Endothelial cell of umbilical vein (primary cell): Measurements from ENCODE around the gene CDK7. TPM values are rescaled to one million over a fixed set of nuclear protein-coding genes. Genes with fewer than 3 reads are reported as not detected.

Source experiments
- BruUV-seq: library from RNA; stranded (reverse); fragments of 400-500 nt; replicated peaks from 2 replicates; lab custom pipeline; 2021; lab: Mats Ljungman, UMichigan
- CTCF ChIA-PET: fragments of 300-600, 350-600 bp; sonication (Branson Sonifier 250); formaldehyde crosslinking; loops from one replicate; lab custom pipeline; 2021; ENCODE audit warnings: antibody characterized with exemption, inconsistent platforms; lab: Charles Lee
- POLR2A ChIA-PET: fragments of 300-600, 350-600 bp; sonication (Branson Sonifier 250); formaldehyde crosslinking; loops from one replicate; lab custom pipeline; 2021; ENCODE audit warnings: antibody characterized with exemption, inconsistent platforms; lab: Charles Lee
- DNase-seq: peaks from one replicate; pipeline ENCODE4 v3.0.0-alpha.2; 2011; ENCODE audit warnings: low read depth, low spot score
- FAIRE-seq: peaks from 2 replicates; lab custom pipeline; 2011; peaks lifted over from hg19 to GRCh38; lab: Jason Lieb, UNC
- H2AFZ ChIP-seq: 2 replicates; pipeline ENCODE4 v1.6.0; 2012; ENCODE audit warnings: low read depth, low read length, control low read depth, inconsistent platforms
- H3K27ac ChIP-seq: 2 replicates; pipeline ENCODE4 v1.5.1; 2011; ENCODE audit warnings: low read depth, mild to moderate bottlenecking, control low read depth, low read length, moderate library complexity; ENCODE audit not compliant: insufficient read depth
- H3K27me3 ChIP-seq, 2 experiments: 2 replicates each; pipeline versions ENCODE4 v1.6.0 to v1.6.1; 2011; ENCODE audit warnings: low read length in 2 of 2, mixed read lengths in 1 of 2; ENCODE audit not compliant: control insufficient read depth in 2 of 2, insufficient read depth in 2 of 2
- H3K36me3 ChIP-seq, 2 experiments: 2 replicates in 1 of 2; 3 replicates in 1 of 2; pipeline ENCODE4 v1.5.1; 2011; ENCODE audit warnings: low read length in 2 of 2, mild to moderate bottlenecking in 1 of 2, moderate library complexity in 1 of 2; ENCODE audit not compliant: control insufficient read depth in 2 of 2, insufficient read depth in 2 of 2; ENCODE audit errors: extremely low read depth in 1 of 2
- H3K4me1 ChIP-seq: 3 replicates; pipeline ENCODE4 v1.5.1; 2011; ENCODE audit warnings: mild to moderate bottlenecking, low read length; ENCODE audit not compliant: control insufficient read depth, insufficient read depth; ENCODE audit errors: extremely low read depth
- H3K4me2 ChIP-seq: 2 replicates; pipeline ENCODE4 v1.6.1; 2011; ENCODE audit warnings: low read length, control low read depth, mixed read lengths; ENCODE audit not compliant: insufficient read depth
- H3K4me3 ChIP-seq, 3 experiments: fragments of 200-600 bp in 1 of 3; sonication (generic), shearing (Covaris generic) in 1 of 3; replicated peaks in 1 of 3; 2 replicates each; pipeline ENCODE4 v1.5.1; 2011 to 2016; ENCODE audit warnings: control low read depth in 3 of 3, low read length in 3 of 3, mild to moderate bottlenecking in 2 of 3, inconsistent platforms in 1 of 3, low read depth in 1 of 3, moderate library complexity in 1 of 3; ENCODE audit not compliant: insufficient read depth in 1 of 3
- H3K79me2 ChIP-seq: 2 replicates; pipeline ENCODE4 v1.6.0; 2012; ENCODE audit warnings: low read length, inconsistent platforms; ENCODE audit not compliant: control insufficient read depth, insufficient read depth
- H3K9ac ChIP-seq: replicated peaks from 2 replicates; pipeline ENCODE3; 2011; ENCODE audit warnings: low read length, control low read depth; ENCODE audit not compliant: insufficient read depth; ENCODE audit errors: extremely low read depth
- H3K9me1 ChIP-seq: replicated peaks from 3 replicates; pipeline ENCODE4 v1.6.0; 2011; ENCODE audit warnings: mild to moderate bottlenecking, low read length; ENCODE audit not compliant: control insufficient read depth, insufficient read depth; ENCODE audit errors: extremely low read depth
- H3K9me3 ChIP-seq: replicated peaks from 2 replicates; pipeline ENCODE4 v1.5.1; 2012; ENCODE audit warnings: low read length, inconsistent platforms; ENCODE audit not compliant: control insufficient read depth, insufficient read depth
- H4K20me1 ChIP-seq: replicated peaks from 2 replicates; pipeline ENCODE3; 2011; ENCODE audit warnings: mild to moderate bottlenecking, low read length; ENCODE audit not compliant: control insufficient read depth, insufficient read depth; ENCODE audit errors: extremely low read depth
- EZH2 ChIP-seq: IDR thresholded peaks from 2 replicates; pipeline ENCODE4 v1.6.1; 2012; ENCODE audit warnings: borderline replicate concordance, low read depth, mild to moderate bottlenecking, moderate library complexity, low read length, inconsistent platforms; ENCODE audit not compliant: severe bottlenecking
- FOS ChIP-seq: IDR thresholded peaks from 2 replicates; pipeline ENCODE4 v1.6.1; 2011; ENCODE audit warnings: mild to moderate bottlenecking, low read length, moderate library complexity, borderline replicate concordance; ENCODE audit not compliant: insufficient read depth
- GATA2 ChIP-seq: IDR thresholded peaks from 2 replicates; pipeline ENCODE4 v1.7.0; 2011; ENCODE audit warnings: low read depth, mild to moderate bottlenecking, moderate library complexity, mixed read lengths, low read length; ENCODE audit not compliant: insufficient read length, insufficient read depth
- JUN ChIP-seq: IDR thresholded peaks from 2 replicates; pipeline ENCODE4 v1.6.1; 2011; ENCODE audit warnings: borderline replicate concordance, low read depth; ENCODE audit not compliant: insufficient read length, insufficient read depth
- MYC ChIP-seq: IDR thresholded peaks from one replicate; pipeline ENCODE4 v1.6.1; 2011; ENCODE audit warnings: mild to moderate bottlenecking, low read depth, low read length
- POLR2A ChIP-seq: IDR thresholded peaks from 2 replicates; pipeline ENCODE4 v1.6.1; 2012; ENCODE audit warnings: low read depth, mild to moderate bottlenecking, control low read depth, low read length
- POLR2AphosphoS5 ChIP-seq: IDR thresholded peaks from 2 replicates; pipeline ENCODE4 v1.6.1; 2012; ENCODE audit warnings: low read depth, mild to moderate bottlenecking, control low read depth, low read length, moderate library complexity; ENCODE audit not compliant: insufficient read depth
- dilution Hi-C: fragments of 300-500 bp; cut with MboI; formaldehyde crosslinking; loops from one replicate; pipeline ENCODE4 v1.15.0; 2019; ENCODE audit warnings: low sequenced_read_pairs; ENCODE audit not compliant: extremely low pct_ligation_motif_present
- intact Hi-C: fragments of 100-400 bp; cut with micrococcal nuclease; formaldehyde crosslinking; loops from one replicate; pipeline ENCODE4 v1.10.0; 2022
- polyA plus RNA-seq, 4 experiments: library from polyadenylated mRNA; depleted of rRNA in 3 of 4; stranded (reverse) in 3 of 4; unstranded in 1 of 4; fragments of >200 nt; gene quantifications; 2 replicates each; pipeline versions ENCODE4 v1.2.1 to v1.2.3, GENCODE V29; 2011 to 2012; ENCODE audit warnings: missing spikeins in 1 of 4
- total RNA-seq: library from RNA; stranded (reverse); gene quantifications from 2 replicates; pipeline ENCODE4 v1.2.3, GENCODE V29; 2021
- TF ChIP-seq, protein P1 (sequence below), 2 donors: IDR thresholded peaks; 1 replicate in 1 of 2; 2 replicates in 1 of 2; pipeline ENCODE4 v1.5.1; 2011; ENCODE audit warnings: low read length in 2 of 2, mild to moderate bottlenecking in 2 of 2, moderate library complexity in 2 of 2, control low read depth in 1 of 2, inconsistent platforms in 1 of 2, low read depth in 1 of 2; ENCODE audit not compliant: insufficient read depth in 1 of 2; ENCODE audit errors: extremely low read depth in 1 of 2
- TF ChIP-seq, protein P2 (sequence below): IDR thresholded peaks from 2 replicates; pipeline ENCODE4 v1.6.1; 2011; ENCODE audit not compliant: insufficient read depth, insufficient read length

The CDK7 gene
- total and polyA plus RNA-seq, 2 donors (not counting 3 experiments of a cell fraction or from before 2014, with no cell fraction given): 24.6 to 38.1 TPM

DNA sequence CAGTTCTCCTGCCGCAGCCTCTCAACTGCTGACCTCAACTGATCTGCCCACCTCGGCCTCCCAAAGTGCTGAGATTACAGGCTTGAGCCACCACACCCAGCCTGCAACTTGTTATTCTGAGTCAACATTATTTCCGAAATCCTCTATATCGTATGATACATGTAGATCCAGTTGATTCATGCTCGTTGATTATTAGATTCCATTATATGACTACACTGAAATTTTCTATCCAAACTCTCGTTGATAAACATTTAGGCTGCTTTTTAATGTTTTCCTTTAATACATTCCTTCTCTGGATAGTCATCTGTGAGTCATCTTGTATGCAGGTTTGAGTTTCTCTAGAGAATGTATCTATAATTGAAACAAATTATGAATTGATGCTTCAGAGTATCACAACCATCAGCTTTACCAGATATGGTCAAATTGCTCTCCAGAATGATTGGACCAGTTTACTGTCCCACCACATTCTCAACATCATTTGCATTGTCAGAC is 4.1 kb downstream of the CDK7 start:
- no TSS peak for BruUV-seq
- H3K9me3 ChIP-seq: no peaks in the 10 kb centered on the region
- no peak overlapping the region for H3K9ac ChIP-seq
- intact Hi-C loops: loop anchor here (2.0 kb wide), 1 partner anchor 56 kb away; no protein-coding TSS in a partner anchor
- POLR2A ChIA-PET: no interaction called here
- H3K79me2 ChIP-seq: peaks cover 71% of the 10 kb centered on the region
- H2AFZ ChIP-seq: no peak overlapping the region
- FAIRE-seq: peak; percentile 79
- H3K36me3 ChIP-seq: peaks cover 0 to 3% of the 10 kb centered on the region in 2 experiments
- no peak overlapping the region for H3K4me3 ChIP-seq
- no peaks in the 10 kb centered on the region for H3K9me1 ChIP-seq
- TF ChIP-seq EZH2: no peak
- peak; percentile 19 for TF ChIP-seq POLR2AphosphoS5
- TF ChIP-seq GATA2: peak; percentile 33
- TF ChIP-seq JUN: peak; percentile 90
- TF ChIP-seq FOS: peak; percentile 94
- no peaks in the 10 kb centered on the region for H4K20me1 ChIP-seq
- peak overlapping the region; percentile 56 for H3K4me2 ChIP-seq
- CTCF ChIA-PET: interaction anchor here (1.0 kb wide), 1 partner anchor 26 kb away, joined by 3 read pairs; no protein-coding TSS in a partner anchor
- no peaks in the 10 kb centered on the region for H3K27me3 ChIP-seq
- H3K4me1 ChIP-seq: peaks cover 33% of the 10 kb centered on the region
- H3K27ac ChIP-seq: peak overlapping the region; percentile 54
- peak; percentile 79 for DNase-seq
- dilution Hi-C loops: no loop called here

DNA sequence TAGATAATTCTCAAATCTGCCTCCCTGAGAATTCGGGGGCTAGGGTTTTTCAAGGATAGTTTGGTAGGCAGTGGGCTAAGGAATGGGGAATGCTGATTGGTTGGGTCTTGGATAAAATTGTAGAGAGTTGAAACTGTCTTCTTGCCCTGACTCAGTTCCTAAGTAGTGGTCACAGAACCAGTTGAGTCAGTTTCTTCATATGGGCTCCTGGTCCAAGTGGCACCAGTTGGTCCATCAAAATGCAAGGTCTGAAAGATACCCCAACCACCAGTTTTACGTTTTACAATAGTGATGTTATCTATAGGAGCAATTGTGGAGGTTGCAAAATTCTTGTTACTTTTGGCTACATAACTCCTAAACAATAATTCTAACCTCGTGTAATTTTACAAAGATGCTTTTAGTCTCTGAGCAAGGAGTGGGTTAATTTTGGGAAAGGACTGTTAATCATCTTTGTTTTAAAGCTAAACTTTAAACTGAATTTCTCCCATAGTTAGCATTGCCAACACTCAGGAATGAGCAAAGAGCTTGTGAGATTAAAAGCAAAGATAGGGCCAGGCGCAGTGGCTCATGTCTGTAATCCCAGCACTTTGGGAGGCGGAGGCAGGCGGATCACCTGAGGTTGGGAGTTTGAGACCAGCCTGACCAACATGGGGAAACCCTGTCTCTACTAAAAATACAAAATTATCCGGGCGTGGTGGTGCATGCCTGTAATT is 7.7 kb downstream of the CDK7 start:
- FAIRE-seq (no peak), DNase-seq (no peak)
- Histone ChIP-seq H4K20me1 (no peaks in the 10 kb centered on the region), H3K4me1 (peaks cover 20% of the 10 kb centered on the region), H3K79me2 (peaks cover 80% of the 10 kb centered on the region), H3K36me3 (peaks cover 0 to 3% of the 10 kb centered on the region in 2 experiments), H3K4me3 (no peak overlapping the region), H3K4me2 (no peak overlapping the region), H3K27ac (no peak overlapping the region), H3K9me1 (no peaks in the 10 kb centered on the region), H3K9ac (no peak overlapping the region), H3K9me3 (no peaks in the 10 kb centered on the region), H3K27me3 (no peaks in the 10 kb centered on the region), H2AFZ (no peak overlapping the region)
- dilution Hi-C loops (no loop called here), intact Hi-C loops (no loop called here)
- BruUV-seq: no TSS peak
- TF ChIP-seq, protein P1, sequence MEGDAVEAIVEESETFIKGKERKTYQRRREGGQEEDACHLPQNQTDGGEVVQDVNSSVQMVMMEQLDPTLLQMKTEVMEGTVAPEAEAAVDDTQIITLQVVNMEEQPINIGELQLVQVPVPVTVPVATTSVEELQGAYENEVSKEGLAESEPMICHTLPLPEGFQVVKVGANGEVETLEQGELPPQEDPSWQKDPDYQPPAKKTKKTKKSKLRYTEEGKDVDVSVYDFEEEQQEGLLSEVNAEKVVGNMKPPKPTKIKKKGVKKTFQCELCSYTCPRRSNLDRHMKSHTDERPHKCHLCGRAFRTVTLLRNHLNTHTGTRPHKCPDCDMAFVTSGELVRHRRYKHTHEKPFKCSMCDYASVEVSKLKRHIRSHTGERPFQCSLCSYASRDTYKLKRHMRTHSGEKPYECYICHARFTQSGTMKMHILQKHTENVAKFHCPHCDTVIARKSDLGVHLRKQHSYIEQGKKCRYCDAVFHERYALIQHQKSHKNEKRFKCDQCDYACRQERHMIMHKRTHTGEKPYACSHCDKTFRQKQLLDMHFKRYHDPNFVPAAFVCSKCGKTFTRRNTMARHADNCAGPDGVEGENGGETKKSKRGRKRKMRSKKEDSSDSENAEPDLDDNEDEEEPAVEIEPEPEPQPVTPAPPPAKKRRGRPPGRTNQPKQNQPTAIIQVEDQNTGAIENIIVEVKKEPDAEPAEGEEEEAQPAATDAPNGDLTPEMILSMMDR (IDR thresholded peaks at IDR 0.05; ENCODE audit: extremely low read depth in 1 of 2, insufficient read depth in 1 of 2, low read depth in 1 of 2, low read length in 2 of 2): no peak
- no peak for TF ChIP-seq EZH2
- TF ChIP-seq POLR2AphosphoS5: no peak
- TF ChIP-seq JUN: no peak
- no peak for TF ChIP-seq GATA2
- no peak for TF ChIP-seq POLR2A
- TF ChIP-seq, protein P2, sequence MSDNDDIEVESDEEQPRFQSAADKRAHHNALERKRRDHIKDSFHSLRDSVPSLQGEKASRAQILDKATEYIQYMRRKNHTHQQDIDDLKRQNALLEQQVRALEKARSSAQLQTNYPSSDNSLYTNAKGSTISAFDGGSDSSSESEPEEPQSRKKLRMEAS: no peak
- TF ChIP-seq FOS: no peak
- TF ChIP-seq MYC: no peak
- CTCF ChIA-PET: interaction anchor here (1.3 to 1.6 kb wide), 2 partner anchors 11 to 19 kb away, joined by 3 to 7 read pairs; no protein-coding TSS in a partner anchor
- POLR2A ChIA-PET: no interaction called here
